Measurements from ENCODE around the gene TGFB1. TPM values are rescaled to one million over a fixed set of nuclear protein-coding genes. Genes with fewer than 3 reads are reported as not detected.

Gene TGFB1
- total and polyA plus RNA-seq, 2 of the 13 experiments (the other 11 are each of a cell fraction or from before 2014, with no cell fraction given) = 4.1 to 5.4 TPM

- TF ChIP-seq LRRFIP1 (CRISPR knock-in tag; conservative IDR thresholded peaks at IDR 0.05) (no peak), RERE (CRISPR knock-in tag; IDR thresholded peaks at IDR 0.05; ENCODE audit: low read depth) (no peak), NFIB (CRISPR knock-in tag; IDR thresholded peaks at IDR 0.05; ENCODE audit: borderline replicate concordance) (no peak), ZNF451 (CRISPR knock-in tag; IDR thresholded peaks at IDR 0.05) (0 out of 2 replicates have a peak, but pooled peaks have one; percentile 16), ZNF570 (CRISPR knock-in tag; IDR thresholded peaks at IDR 0.05; ENCODE audit: borderline replicate concordance) (no peak), ZFP91 (CRISPR knock-in tag; IDR thresholded peaks at IDR 0.05; ENCODE audit: borderline replicate concordance) (peak; percentile 63; the same call in 1 of the 2 replicates), CSRNP1 (CRISPR knock-in tag; IDR thresholded peaks at IDR 0.05) (peak; percentile 24; the same call in 1 of the 2 replicates), PRPF4 (IDR thresholded peaks at IDR 0.05; ENCODE audit: low read depth, low read length, poor library complexity, severe bottlenecking) (no peak), ZNF563 (CRISPR knock-in tag; IDR thresholded peaks at IDR 0.05) (peak; percentile 52), ETV5 (CRISPR knock-in tag; IDR thresholded peaks at IDR 0.05; ENCODE audit: borderline replicate concordance) (0 out of 2 replicates have a peak, but pooled peaks have one; percentile 52)
Measured at GRCh38 chr19:41352609-41353465, 885 bp downstream of the TGFB1 start (continued).

Measured in HepG2 (cell line).